SK-MEL-5 (cell line): ENCODE data around the gene XPO5. TPM values are rescaled to one million over a fixed set of nuclear protein-coding genes. Genes with fewer than 3 reads are reported as not detected.

ENCODE experiments used
- DNase-seq: peaks from one replicate; pipeline ENCODE4 v3.0.0-alpha.2; 2016; ENCODE audit warnings: low read depth, low spot score
- in situ Hi-C: cut with HindIII; loops from 2 replicates; pipeline ENCODE4 v1.10.0; 2016; ENCODE audit warnings: low sequenced_read_pairs, high pct_unique_total_duplicates, low pct_unique_long_range_greater_than_20kb
- small RNA-seq, 2 experiments: library from RNA; depleted of rRNA; stranded (forward); fragments of <200 nt; gene quantifications; one replicate each; pipeline ENCODE3, GENCODE V24; 2014
- total RNA-seq: library from RNA; depleted of rRNA; stranded (reverse); fragments of >200 nt; shearing (Covaris generic); gene quantifications from 2 replicates; pipeline ENCODE4 v1.2.3, GENCODE V29; 2014; rRNA removed

XPO5 gene
- total RNA-seq, 1 experiment from 2014 or later: 51.4 TPM

DNA sequence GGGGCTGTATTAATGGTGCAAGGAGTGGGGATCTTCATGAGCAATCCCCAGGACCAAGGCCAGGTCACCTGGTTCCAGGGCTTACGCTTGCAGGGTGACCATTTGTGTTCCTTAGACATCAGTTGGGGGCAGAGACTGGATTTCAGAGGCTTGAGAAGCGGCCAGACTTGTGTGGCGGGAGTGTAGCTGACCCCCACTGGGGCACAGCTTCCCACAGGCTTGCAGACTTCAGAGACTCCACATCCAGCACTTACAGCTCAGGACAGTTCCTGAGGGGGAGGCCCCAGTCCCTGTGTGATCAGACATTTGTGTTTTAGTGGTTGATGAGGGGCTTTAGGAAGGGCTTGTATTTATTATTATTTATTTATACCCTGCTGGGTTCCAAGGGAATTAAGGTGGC, 83.2 kb downstream of the XPO5 start:
- in situ Hi-C loops: no loop called here
- no peak for DNase-seq

DNA sequence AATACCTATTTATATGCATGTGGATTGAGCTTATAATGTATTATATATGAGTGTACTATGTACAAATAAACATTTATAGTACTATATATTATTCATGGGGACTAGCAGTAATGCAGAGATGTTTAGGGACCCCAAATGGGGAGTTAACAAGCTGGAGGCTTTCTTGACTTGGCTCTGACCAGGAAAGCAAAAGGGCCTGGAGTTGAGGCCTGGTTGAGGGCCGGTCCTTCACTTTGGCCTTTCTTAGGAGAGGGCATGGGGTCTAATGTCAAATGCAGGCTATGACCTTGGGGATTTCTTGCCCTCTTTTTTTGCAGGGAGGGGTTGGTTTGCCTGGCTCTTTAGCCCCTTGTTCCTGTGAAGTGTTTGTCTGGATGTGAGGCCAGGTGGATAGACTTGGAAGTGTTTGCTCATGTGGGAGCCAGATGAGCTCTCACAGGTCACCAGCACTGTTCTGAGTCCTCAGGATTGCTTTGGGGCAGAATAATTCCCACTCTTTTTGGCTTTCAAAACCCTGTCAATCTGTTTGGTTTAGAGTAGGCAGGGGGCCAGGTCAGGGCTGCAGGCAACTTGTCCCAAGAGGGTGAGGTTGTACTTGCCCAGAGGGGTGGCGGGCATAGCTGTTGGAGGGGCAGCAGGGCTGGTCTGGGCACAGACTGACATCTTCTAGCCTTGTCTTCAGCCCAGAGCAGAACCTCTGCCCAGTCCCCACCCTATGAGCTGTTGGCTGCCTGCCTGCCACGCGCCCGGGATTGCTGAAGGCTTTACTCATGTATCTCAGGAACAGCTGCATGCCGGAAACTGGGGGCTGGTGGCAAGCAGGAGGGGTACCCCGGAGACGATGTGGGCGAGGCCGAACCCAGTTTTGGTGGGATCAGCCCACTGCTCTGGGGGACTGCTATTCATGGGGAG, 83.8 kb downstream of the XPO5 start:
- in situ Hi-C loops: no loop called here
- DNase-seq: no peak

DNA sequence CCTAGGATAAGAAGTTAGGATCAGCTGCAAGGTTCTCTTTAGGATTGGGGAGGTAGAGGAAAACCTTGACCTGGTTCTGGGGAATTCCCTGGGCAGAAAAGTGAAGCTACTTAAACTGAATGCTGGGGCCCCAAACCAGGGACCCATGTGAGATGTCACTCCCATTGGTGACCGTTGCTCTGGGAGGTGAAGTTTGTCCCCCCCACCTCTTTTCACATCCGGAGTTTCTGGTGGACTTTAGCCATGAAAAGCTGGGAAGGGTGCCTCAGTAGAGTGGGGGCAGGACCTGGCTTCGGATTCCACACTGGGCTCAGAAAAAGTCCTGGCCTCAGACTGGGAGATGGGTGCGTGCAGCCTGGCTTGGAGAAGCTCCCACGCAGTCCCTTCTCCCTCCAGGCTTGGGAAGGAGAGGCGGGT, 85.3 kb downstream of the XPO5 start:
- in situ Hi-C loops: no loop called here
- no peak for DNase-seq

DNA sequence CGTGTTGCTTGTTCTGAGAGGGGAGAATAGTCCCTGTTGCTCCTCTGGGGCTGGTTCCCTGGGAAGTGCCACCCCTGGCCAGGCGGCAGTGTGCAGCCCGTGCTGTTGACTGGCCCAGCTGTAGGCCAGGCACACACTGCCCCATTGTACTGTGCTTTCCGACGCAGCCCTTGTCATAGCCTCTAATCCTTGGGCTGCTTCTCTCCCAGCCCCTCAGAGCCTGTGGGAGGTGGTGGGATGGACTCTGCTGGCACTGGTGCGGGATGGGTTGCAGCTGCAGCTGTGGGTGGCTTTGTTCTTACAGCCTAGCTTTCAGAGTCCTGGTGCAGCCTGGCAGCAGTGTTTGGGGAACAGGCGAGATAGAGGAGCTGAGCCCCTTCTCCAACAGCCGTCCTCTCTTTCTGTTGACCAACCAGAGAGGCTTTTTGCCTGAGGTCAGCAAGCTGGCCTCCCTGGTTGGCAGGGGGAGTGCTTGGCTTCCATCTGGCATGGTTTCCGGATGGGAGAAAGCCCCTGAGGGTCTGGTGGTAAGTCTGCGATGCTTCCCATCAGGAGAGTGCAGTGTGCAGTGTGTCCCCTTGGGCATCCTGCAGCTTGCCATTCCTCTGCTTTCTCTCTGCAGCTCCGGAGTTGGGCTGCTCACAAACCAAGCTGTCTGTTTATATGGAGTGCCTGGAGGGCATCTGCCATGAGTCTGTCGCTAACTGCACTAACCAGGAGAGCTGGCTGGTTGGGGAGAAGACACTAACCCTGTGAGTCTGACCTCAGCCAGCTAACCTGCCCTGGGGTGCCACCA, 86.4 kb downstream of the XPO5 start:
- in situ Hi-C loops: no loop called here

DNA sequence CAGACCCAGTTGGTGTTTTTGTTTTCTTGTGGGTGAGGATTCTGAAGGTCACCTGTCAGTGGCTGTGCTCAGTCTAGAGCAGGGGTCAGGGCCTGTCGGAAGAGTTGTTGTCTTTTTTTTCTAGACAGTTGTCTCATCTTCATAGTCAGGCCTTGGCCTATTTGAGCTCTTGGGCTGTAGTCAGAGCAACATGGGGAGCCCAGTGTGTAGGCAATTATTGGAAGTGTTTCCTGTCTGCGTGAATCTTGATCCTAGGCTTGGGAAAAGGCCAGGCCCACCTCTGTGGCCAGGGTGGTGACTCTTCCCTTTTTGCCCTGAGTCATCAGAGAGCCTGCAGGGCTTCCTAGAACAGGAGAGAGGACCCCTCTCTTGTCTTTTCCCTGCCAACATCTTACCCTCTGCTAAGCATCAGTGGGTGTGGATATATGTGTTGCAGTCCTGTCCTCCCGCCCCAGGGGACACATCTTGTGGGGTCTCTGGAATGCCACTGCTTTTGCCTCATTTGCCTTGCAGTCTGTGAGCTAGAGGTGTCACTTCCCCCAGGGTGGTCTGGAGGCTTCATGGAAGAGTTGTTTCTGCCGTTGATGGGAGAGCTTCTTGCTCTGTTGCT, 87.1 kb downstream of the XPO5 start:
- DNase-seq: no peak
- in situ Hi-C loops: no loop called here

More for the DNA sequence above, 86.4 kb downstream of the XPO5 start:
- DNase-seq: no peak

DNA sequence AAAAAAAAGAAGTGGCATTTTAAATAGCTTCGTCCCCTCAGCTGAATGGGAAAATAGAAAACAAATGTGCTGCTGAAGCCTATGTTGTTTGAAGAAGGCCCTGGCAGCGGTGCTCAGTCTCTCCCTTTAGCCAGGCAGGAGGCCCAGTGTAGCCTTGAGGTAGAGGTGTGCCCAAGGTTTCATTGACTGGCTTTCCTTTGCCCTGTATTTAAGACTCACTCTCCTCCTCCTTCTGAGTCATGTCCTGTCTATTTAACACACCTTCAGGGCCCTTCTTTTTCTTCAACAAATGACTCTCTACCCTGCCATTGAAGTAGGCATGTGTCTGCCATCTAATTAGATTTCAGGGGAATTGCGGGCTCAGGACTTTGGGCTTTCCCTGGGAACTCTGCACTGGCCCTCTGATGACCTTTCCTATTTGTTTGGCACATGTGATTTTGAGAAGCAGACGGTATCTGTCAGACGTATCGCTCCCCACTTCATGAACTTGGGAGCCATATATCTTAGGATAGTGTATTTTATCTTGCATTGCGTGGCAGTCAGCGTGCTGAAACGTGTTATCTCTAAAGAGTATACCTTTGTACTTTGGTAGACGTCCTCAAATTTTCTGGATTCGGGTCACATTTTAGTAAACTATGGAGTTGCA, 94.1 kb downstream of the XPO5 start:
- no peak for DNase-seq
- in situ Hi-C loops: no loop called here

DNA sequence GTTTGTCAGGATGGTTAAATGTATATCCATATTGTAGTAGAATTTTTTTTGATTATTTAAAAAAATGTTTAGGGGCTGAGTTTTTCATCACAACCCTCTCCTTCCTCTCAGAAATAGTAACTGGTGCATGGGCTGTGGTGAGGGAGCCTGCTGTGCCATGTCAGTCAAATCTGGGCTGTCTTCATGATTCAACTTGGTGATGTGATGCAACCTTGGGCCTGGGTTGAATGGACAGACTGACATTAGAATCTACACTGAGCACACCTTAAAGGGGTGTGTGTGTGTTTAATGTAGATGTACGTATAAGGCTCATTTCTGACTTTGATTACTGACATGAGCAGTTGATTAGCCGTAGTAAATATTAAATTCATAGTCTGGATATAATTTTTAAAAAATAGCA, 94.8 kb downstream of the XPO5 start:
- in situ Hi-C loops: no loop called here

DNA sequence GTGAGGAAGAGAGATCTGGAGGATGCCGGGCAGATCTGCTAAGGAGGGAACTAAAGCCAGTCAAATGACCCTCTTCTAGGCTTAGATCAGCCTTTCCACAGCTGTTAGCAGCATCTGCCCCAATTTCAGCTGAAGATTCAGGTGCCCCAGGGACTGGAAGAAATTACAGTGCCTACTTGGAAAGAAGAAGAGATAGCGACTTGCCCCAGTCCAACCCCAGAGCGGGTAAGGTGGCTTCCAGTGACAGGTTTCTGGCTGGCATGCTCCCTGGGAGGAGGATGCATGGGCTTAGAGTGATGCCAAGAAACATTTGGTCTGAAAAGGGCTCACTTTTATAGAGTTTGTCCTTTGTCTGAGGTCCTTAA, 97.8 kb downstream of the XPO5 start:
- no peak for DNase-seq
- in situ Hi-C loops: no loop called here

More for the DNA sequence above, 94.8 kb downstream of the XPO5 start:
- DNase-seq: no peak

DNA sequence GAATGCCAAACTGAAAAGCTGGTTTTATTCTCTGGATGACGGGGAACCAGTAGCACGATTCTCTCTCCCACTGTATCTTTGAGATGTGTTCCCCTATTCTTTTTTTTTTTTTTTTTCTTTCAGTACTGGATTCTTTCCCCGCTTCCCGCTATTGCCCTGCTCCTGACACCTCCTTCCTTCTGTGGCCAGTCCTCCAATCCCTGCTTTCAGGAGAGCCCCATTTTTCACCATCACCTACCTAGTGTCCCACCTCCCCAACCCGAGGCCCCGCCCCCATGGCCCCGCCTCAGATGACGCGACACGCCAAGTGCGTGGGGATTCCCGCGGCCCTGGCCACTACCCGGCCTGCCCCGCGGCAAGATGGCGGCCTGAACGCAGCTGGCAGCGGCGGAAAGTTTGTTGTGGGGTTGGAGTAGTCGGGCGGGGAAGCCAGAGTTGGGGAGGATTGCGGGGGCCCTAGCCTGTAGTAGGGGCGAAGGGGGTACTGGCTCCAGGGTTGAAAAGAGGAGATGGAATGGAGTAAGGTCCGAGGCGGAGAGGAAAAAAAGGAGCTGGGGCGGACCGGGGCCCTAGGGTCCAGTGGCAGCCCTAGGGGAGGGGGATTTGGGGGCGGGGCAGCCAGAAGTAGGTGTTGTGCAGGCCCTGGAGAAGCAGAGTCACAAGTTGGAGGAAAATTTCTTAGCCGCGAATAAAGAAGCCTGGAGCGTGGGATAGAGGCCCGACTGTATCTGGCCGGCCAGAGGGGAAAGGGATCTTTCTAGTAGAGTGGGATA, 98.4 kb downstream of the XPO5 start, which contains the start of gene TJAP1:
TJAP1 (plus strand) TSS at position 336 of the 773 bp plus-strand sequence. CDS start 21,432 bp downstream, outside the sequence.
- in situ Hi-C loops: no loop called here
- peak; percentile 87 for DNase-seq

DNA sequence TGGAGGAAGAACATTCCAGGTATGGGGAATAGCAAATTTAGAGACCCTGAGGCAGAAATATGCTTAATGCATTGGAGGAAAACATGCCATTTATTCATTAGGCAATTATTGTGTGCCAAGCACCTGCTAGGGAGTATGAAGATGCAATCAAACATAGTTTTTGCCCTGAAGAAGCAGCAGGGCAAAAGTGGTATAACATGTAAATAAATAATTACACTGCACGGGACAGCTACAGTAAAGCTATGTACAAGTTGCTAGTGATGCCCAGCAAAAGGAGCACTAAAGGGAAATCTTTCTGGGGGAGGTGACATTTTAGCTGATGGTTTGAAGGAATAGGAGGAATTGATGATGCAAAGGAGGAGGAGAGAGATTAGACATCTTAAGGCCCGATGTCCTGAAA, 99.1 kb downstream of the XPO5 start:
- in situ Hi-C loops: no loop called here
- DNase-seq: no peak

DNA sequence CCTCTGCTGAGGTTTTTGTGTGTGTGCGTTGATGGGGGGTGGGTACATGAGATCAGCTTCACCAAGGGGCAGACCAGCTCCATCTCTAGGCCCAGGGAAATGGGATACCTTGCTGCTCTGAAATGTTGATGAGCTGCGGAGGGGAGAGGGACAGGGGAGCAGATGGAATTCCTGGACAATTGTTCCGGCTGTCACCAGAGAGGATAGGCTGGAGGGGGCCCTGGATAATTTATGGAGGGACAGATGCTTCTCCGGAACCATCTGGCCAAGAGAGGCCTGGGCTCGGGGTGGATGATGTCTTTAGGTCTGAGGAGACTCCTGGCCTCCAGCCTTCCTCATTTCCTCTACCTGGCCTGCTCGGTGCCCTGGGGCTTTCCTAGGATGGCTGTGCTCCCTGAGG, 100.3 kb downstream of the XPO5 start:
- DNase-seq: no peak
- in situ Hi-C loops: no loop called here

DNA sequence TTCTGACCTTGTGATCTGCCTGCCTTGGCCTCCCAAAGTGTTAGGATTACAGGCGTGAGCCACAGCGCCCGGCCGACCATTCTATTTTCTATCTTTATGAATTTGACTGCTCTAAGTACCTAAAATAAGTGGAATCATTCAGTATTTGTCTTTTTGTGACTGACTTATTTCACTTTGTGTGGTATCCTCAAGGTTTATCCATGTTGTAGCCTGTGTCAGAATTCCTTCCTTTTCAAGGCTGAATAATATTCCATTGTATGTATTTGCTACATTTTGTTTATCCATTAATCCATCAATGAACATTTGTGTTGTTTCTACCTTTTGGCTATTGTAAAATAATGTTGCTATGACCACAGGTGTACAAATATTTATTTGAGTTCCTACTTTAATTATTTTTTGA, 103.3 kb downstream of the XPO5 start:
- no peak for DNase-seq
- in situ Hi-C loops: no loop called here

Small RNA genes lying within 50 kb of the gene (small RNA-seq; reads per million reads assigned to genes)
- gene RF00426 (0 reads per million in 2 experiments), gene RNU6-1113P (0 reads per million in 2 experiments)

Other genes with a start within 250 kb of the XPO5 start
- 8.6 and 9.6 TPM in 2 replicates for gene ZNF318, start 206.4 kb downstream of the XPO5 start, total RNA-seq
- 16.6 and 17.1 TPM in 2 replicates for gene ABCC10, start 148.5 kb downstream of the XPO5 start, total RNA-seq
- 0.48 and 0.83 TPM in 2 replicates for gene DLK2, start 120.5 kb downstream of the XPO5 start, total RNA-seq
- gene TJAP1, start 98.5 kb downstream of the XPO5 start, total RNA-seq: 12.4 and 18.2 TPM in 2 replicates
- 0.42 and 0.64 TPM in 2 replicates for gene LRRC73, start 65.7 kb downstream of the XPO5 start, total RNA-seq
- 156 and 160 TPM in 2 replicates for gene YIPF3, start 59.1 kb downstream of the XPO5 start, total RNA-seq
- gene POLR1C, start 58.9 kb downstream of the XPO5 start, total RNA-seq: 45.3 and 47.5 TPM in 2 replicates
- gene POLH, start 147 bp upstream of the XPO5 start, total RNA-seq: 7.2 and 8.7 TPM in 2 replicates
- 95.2 and 101 TPM in 2 replicates for gene GTPBP2, start 53.2 kb upstream of the XPO5 start, total RNA-seq
- 161 and 166 TPM in 2 replicates for gene MAD2L1BP, start 59.8 kb upstream of the XPO5 start, total RNA-seq
- 1.1 and 1.7 TPM in 2 replicates for gene RSPH9, start 69.0 kb upstream of the XPO5 start, total RNA-seq
- 80.8 and 83.0 TPM in 2 replicates for gene MRPS18A, start 111.8 kb upstream of the XPO5 start, total RNA-seq
- gene VEGFA, start 194.2 kb upstream of the XPO5 start, total RNA-seq: 35.5 and 37.2 TPM in 2 replicates